ENCODE data around the gene OSBP.
A peak's percentile ranks its signal among the peaks of the same experiment; 100 is the strongest.
"Not testable (repeated sequence)": the region's sequence is repeated elsewhere in the genome, so short reads cannot be mapped to it uniquely, and the experiment has no call there.

Gene OSBP

DNA sequence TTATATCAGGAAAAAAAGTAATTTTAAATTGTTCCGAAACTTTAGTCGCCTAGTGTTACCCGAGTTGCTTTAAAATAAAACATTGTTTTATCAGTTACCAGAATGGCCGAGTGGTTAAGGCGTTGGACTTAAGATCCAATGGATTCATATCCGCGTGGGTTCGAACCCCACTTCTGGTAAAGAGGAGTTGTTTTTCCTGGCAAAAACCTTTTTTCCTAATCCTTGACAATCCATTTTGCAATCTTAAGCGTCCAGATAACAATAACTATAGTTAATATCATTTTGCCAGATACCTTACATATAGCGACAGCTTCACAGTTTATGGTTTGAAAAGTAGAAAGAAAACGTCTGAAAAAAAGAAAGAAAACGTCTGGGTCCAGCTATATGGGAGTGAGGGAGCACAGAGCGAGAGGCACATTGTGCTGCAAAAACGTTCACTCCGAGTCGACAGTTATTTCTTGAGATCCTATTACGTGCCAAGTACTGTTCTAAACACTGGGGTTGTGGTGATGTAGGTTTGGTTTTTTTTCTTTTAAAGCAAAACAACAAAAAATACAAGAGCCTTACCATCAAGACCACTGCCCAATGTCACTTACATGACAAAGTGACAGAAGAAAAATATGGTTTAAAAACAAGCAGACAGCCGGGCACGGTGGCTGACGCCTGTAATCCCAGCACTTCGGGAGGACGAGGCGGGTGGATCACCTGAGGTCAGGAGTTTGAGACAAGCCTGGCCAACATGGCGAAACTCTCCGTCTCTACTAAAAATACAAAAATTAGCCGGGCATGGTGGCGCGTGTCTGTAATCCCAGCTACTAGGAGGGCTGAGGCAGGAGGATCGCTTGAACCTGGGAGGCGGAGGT, 63.7 kb downstream of the OSBP start:
- no peak for DNase-seq (ENCODE audit: low spot score)

DNA sequence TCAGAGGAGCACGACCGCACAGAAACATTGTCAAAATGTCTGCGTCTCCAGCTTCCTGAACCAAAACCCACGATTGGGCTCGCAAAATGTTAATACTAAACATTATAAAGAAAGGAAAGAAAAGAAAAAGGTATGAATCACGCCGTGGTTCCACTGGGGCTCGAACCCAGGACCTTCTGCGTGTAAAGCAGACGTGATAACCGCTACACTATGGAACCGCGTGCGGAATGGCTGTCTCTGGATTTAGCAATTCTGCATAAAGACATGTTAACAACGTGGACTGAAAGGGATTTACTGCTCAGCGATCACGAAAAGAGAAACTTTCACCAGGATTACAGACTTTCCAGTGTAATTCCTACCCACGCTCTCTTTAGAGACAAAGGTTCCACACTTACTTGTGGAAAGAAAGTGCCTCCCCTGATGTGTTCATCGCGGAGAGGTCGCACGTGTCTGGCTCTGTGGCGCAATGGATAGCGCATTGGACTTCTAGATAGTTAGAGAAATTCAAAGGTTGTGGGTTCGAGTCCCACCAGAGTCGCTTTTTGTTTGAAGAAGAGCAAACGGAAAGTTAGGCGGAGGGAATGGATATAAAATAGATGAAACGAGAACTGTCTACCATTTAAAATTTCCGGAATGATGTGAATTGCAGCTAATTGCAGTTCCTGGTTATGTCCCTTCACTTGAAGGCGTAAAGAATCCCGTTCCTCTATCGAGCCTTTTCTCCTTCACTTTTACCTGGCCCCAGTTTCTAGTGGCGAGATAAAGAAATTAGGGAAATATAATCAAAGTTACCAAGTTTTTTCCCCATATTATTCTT, 64.5 kb downstream of the OSBP start:
- DNase-seq (ENCODE audit: low spot score): peak; percentile 83

GRCh38 chr11:59550368-59550841, 65.2 kb downstream of the OSBP start:
- peak; percentile 86 for DNase-seq (ENCODE audit: low spot score)

GRCh38 chr11:59548309-59548656, 67.3 kb downstream of the OSBP start:
- DNase-seq (ENCODE audit: low spot score): no peak

- DNase-seq (ENCODE audit: low spot score): not testable (repeated sequence)
Measured at GRCh38 chr11:59547605-59548308, 67.8 kb downstream of the OSBP start.

DNA sequence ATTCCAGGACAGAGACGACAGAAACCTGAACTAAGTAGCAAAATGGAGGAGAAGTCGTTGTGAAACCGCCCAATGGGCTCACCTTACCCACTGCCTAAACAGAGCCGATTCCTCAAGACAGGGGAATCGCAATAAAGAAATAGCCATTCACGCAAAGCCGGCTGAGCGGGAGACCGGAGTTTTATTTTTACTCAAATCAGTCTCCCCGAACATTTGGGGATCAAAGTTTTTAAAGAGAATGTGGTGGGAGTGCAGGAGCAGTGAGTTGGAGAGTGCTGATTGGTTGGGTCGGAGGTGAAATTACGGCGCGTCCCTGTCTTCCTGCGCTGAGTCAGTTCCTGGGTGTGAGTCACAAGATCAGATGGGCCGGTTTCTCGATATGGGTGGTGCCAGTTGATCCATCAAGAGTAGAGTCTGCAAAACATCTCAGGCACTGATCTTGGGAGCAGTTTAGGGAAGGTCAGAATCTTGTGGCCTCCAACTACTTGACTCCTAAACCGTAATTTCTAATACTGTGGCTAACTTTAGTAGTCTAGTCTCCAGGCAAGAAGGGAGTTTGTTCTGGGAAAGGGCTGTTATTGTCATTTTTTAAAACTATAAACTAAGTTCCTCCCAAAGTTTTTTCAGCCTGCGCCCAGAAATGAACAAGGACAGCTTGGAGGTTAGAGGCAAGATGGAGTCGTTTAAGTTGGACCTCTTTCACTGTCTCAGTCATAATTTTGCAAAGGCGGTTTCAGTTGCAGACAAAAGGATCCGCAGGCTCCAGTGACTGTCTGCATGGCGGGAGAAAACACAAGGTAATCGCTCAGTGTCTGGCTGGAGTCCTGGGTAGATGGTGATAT, 70.2 kb downstream of the OSBP start:
- no peak for DNase-seq (ENCODE audit: low spot score)

GRCh38 chr11:59544869-59545178, 70.8 kb downstream of the OSBP start:
- DNase-seq (ENCODE audit: low spot score): no peak

GRCh38 chr11:59543713-59544112, 71.9 kb downstream of the OSBP start:
- DNase-seq (ENCODE audit: low spot score): not testable (repeated sequence)

DNA sequence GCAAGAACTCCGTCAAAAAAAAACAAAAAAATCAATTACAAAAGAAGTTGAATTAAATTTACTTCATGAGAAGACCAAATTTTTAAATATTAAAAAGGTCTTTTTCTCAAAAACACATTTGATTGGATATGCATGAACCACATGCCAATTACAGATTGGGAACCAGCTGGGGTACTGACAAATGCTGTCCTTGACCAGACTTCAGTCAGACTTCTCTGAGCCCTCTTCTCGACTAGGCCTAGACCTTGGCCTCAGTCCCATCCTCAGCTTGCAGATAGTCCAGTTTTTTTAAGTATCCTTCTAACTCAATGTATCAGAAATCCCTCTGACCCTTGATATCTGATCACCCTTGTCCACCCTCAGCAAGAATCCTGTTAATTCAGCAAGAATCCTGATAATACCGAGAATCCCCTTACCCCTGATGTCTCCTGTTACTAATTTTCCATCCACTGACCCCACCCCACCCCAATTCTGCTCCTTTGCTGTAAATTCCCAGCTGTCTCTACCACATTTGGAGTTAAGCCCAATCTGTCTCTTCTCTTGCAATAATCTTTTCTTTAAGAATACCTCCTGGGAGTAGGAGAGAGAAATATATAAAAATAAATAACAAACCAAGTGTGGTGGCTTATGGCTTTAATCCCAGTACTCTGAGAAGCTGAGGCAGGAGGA, 73.3 kb downstream of the OSBP start:
- no peak for DNase-seq (ENCODE audit: low spot score)

- DNase-seq (ENCODE audit: low spot score): no peak
Measured at GRCh38 chr11:59534676-59535075, 80.9 kb downstream of the OSBP start.

GRCh38 chr11:59532620-59533019, 83.0 kb downstream of the OSBP start:
- DNase-seq (ENCODE audit: low spot score): no peak

DNA sequence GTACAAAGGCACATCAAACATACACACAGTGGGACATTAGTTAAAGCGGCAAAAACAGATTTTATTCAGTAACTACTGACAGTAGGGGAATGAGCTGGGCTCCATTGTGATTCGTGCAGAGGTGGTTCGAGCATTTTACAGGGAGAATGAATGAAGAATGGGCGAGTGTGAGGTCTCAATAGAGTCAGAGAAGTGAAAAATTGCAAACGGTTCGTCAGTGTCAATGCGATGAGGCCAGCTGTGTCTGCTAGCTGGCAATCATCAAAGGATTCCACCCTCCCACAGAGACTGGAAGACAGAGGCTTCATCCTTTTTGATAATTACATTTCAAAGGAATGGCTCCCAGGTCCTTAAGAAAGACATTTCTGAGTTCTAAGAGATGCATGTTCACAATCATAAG, 86.9 kb downstream of the OSBP start:
- no peak for DNase-seq (ENCODE audit: low spot score)
